ENCODE data around the gene DDX28. TPM values are rescaled to one million over a fixed set of nuclear protein-coding genes. Genes with fewer than 3 reads are reported as not detected.

Gene DDX28
- total RNA-seq, 1 donor from 2014 or later: 13.3 TPM

- no peak overlapping the region for H3K4me3 Mint-ChIP-seq
- no peaks in the 10 kb centered on the region for H3K36me3 Mint-ChIP-seq (ENCODE audit: low read depth)
- no peaks in the 10 kb centered on the region for H3K4me1 Mint-ChIP-seq
- H3K9me3 Mint-ChIP-seq: no peaks in the 10 kb centered on the region
- peaks cover 10% of the 10 kb centered on the region for H3K27me3 Mint-ChIP-seq (ENCODE audit: low read depth)
- no peak for DNase-seq (ENCODE audit: low read depth, low spot score)
- H3K27ac Mint-ChIP-seq (ENCODE audit: unreplicated experiment): no peak overlapping the region
- TF ChIP-seq CTCF (conservative IDR thresholded peaks at IDR 0.05): no peak
Observed at GRCh38 chr16:68009157-68009735, 13.8 kb downstream of the DDX28 start.

DNA sequence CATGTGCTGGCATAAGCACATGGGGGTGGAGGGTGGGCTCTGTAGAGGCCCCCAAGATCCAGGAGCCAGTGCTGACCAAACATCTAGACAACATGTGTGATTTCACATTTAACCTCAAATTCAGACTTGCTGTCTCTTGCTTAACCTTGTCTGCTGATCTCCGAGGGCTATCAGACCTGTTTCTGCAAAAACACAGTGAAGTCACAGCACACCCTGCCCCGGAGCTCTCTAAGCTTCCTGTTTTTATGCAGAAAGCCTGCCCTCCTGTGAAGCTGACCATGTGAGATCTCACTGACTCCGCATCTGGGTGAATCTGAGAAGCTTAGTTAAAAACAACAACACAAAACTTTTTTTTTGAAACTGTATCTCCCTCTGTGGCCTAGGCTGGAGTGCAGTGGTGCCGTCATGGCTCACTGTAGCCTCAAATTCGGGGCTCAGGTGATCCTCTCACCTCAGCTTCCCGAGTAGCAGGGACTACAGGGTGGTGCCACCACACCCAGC lies 17.2 kb downstream of the DDX28 start:
- no peak overlapping the region for H3K4me3 Mint-ChIP-seq
- DNase-seq (ENCODE audit: low read depth, low spot score): no peak
- TF ChIP-seq CTCF (conservative IDR thresholded peaks at IDR 0.05): no peak
- H3K27me3 Mint-ChIP-seq (ENCODE audit: low read depth): peaks cover 5% of the 10 kb centered on the region
- no peaks in the 10 kb centered on the region for H3K4me1 Mint-ChIP-seq
- H3K9me3 Mint-ChIP-seq: no peaks in the 10 kb centered on the region
- no peaks in the 10 kb centered on the region for H3K36me3 Mint-ChIP-seq (ENCODE audit: low read depth)
- no peak overlapping the region for H3K27ac Mint-ChIP-seq (ENCODE audit: unreplicated experiment)

DNA sequence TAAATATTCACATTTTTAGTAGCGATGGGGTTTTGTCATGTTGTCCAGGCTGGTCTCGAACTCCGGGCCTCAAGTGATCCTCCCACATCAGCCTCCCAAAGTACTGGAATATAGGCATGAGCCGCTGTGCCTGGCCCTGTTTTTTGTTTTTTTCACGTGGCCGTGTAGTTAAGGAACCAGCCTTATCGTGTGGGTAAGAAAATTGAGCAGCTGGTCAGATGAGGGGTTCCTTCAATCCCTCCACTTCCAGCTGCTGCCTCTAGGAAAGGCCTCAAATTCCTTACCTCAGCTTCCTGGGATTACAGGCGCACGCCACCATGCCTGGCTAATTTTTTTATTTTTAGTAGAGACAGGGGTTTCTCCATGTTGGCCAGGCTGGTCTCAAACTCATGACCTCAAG lies 17.8 kb downstream of the DDX28 start:
- no peaks in the 10 kb centered on the region for H3K36me3 Mint-ChIP-seq (ENCODE audit: low read depth)
- H3K9me3 Mint-ChIP-seq: no peaks in the 10 kb centered on the region
- peaks cover 5% of the 10 kb centered on the region for H3K27me3 Mint-ChIP-seq (ENCODE audit: low read depth)
- no peak overlapping the region for H3K27ac Mint-ChIP-seq (ENCODE audit: unreplicated experiment)
- H3K4me1 Mint-ChIP-seq: no peaks in the 10 kb centered on the region
- TF ChIP-seq CTCF (conservative IDR thresholded peaks at IDR 0.05): no peak
- no peak overlapping the region for H3K4me3 Mint-ChIP-seq
- DNase-seq (ENCODE audit: low read depth, low spot score): no peak

DNA sequence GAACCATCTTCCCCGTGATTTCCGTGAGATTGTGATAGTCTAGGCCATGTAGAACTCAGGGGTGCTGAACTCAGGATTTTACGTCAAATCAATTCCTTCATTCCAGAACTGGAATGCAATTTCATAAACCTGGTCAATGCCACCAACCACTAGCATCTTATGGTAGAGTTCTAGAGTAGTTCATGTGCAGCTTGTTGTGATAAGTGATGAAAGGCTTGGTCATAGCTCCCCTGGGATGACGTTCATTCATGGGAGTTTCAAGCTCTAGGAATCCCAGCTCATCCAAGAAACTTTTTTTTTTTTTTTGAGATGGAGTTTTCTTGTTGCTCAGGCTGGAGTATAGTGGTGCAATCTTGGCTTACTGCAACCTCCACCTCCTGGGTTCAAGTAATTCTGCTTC lies 20.0 kb downstream of the DDX28 start:
- H3K4me3 Mint-ChIP-seq: no peak overlapping the region
- no peak for DNase-seq (ENCODE audit: low read depth, low spot score)

GRCh38 chr16:68000450-68000849 lies 22.6 kb downstream of the DDX28 start:
- TF ChIP-seq CTCF (conservative IDR thresholded peaks at IDR 0.05): no peak
- Mint-ChIP-seq H3K27ac (ENCODE audit: unreplicated experiment) (no peak overlapping the region), H3K36me3 (ENCODE audit: low read depth) (no peaks in the 10 kb centered on the region), H3K9me3 (no peaks in the 10 kb centered on the region), H3K4me1 (no peaks in the 10 kb centered on the region), H3K27me3 (ENCODE audit: low read depth) (no peaks in the 10 kb centered on the region), H3K4me3 (no peak overlapping the region)
- DNase-seq (ENCODE audit: low read depth, low spot score): no peak

More for the DNA sequence above, 20.0 kb downstream of the DDX28 start:
- no peaks in the 10 kb centered on the region for H3K36me3 Mint-ChIP-seq (ENCODE audit: low read depth)
- no peaks in the 10 kb centered on the region for H3K4me1 Mint-ChIP-seq
- no peak for TF ChIP-seq CTCF (conservative IDR thresholded peaks at IDR 0.05)
- H3K27ac Mint-ChIP-seq (ENCODE audit: unreplicated experiment): no peak overlapping the region
- no peaks in the 10 kb centered on the region for H3K9me3 Mint-ChIP-seq
- H3K27me3 Mint-ChIP-seq (ENCODE audit: low read depth): no peaks in the 10 kb centered on the region
